ENCODE measurements around the gene HDAC4.

HDAC4 gene

GRCh38 chr2:239115616-239116015 is 285.2 kb downstream of the HDAC4 start:
- TF ChIP-seq, protein P1, sequence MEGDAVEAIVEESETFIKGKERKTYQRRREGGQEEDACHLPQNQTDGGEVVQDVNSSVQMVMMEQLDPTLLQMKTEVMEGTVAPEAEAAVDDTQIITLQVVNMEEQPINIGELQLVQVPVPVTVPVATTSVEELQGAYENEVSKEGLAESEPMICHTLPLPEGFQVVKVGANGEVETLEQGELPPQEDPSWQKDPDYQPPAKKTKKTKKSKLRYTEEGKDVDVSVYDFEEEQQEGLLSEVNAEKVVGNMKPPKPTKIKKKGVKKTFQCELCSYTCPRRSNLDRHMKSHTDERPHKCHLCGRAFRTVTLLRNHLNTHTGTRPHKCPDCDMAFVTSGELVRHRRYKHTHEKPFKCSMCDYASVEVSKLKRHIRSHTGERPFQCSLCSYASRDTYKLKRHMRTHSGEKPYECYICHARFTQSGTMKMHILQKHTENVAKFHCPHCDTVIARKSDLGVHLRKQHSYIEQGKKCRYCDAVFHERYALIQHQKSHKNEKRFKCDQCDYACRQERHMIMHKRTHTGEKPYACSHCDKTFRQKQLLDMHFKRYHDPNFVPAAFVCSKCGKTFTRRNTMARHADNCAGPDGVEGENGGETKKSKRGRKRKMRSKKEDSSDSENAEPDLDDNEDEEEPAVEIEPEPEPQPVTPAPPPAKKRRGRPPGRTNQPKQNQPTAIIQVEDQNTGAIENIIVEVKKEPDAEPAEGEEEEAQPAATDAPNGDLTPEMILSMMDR (IDR thresholded peaks at IDR 0.05; ENCODE audit: extremely low read depth, insufficient read depth, missing control alignments), result no peak
- in situ Hi-C loops (cut with MboI; ENCODE audit: low pct_unique_long_range_greater_than_20kb, low sequenced_read_pairs, unreplicated experiment), result no loop called here
- DNase-seq (ENCODE audit: low spot score), result no peak

DNA sequence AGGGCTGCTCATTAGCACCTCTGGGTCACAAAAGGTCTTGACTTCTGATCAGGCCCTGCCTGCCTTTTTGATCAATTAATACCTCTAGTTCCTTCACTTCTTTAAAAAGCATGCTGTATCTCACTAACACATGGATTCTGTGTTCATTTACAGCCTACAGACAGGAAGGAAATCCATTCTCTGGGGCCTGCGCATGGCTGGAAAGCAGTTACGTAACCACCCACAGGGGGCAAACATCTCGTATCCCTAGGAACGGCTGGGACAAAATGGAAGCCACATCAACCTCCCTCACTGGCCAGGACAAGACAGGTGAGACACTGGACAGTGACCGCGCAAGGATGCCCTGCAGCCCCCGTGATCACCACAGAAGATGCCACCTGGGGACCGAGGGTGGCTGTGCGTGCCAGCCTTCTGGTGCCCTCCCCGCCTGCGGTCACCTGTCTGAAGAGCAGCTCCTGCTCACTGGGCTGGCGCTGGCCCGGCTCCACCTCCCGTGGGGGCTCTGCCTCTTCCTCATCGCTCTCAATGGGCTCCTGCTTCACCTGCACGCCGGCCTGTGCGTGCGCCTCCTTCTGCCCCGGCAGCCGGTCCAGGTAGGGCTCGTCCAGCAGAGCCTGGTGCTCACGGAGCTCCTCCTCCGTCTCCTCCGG is 286.1 kb downstream of the HDAC4 start:
- in situ Hi-C loops (cut with MboI; ENCODE audit: low pct_unique_long_range_greater_than_20kb, low sequenced_read_pairs, unreplicated experiment), result no loop called here
- TF ChIP-seq, protein P1 (IDR thresholded peaks at IDR 0.05; ENCODE audit: extremely low read depth, insufficient read depth, missing control alignments), result no peak
- no peak for DNase-seq (ENCODE audit: low spot score)

- no peak for DNase-seq (ENCODE audit: low spot score)
- in situ Hi-C loops (cut with MboI; ENCODE audit: low pct_unique_long_range_greater_than_20kb, low sequenced_read_pairs, unreplicated experiment), result no loop called here
- TF ChIP-seq, protein P1 (IDR thresholded peaks at IDR 0.05; ENCODE audit: extremely low read depth, insufficient read depth, missing control alignments), result no peak
These were observed 286.7 kb downstream of the HDAC4 start for GRCh38 chr2:239114119-239114581.

GRCh38 chr2:239113615-239114014 is 287.2 kb downstream of the HDAC4 start:
- TF ChIP-seq, protein P1 (IDR thresholded peaks at IDR 0.05; ENCODE audit: extremely low read depth, insufficient read depth, missing control alignments), result no peak
- in situ Hi-C loops (cut with MboI; ENCODE audit: low pct_unique_long_range_greater_than_20kb, low sequenced_read_pairs, unreplicated experiment), result no loop called here
- no peak for DNase-seq (ENCODE audit: low spot score)

DNA sequence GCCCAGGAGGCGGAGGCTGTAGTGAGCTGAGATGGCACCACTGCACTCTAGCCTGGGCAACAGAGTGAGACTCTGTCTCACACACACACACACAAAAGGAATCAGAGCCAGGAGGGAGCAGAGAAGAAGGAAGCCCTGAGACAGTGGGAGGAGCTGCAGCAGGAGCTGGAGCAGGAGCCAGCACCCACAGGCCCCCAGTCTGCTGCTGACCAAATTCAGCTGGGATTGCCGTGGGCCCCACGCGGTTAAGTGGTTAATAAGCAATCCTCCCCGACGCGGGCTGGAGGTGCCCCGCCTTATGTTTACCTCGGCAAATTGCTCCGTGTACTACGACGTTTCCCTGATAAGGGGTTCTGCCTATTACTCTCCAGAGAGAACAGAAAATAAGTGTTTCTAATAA is 287.6 kb downstream of the HDAC4 start:
- no peak for DNase-seq (ENCODE audit: low spot score)
- in situ Hi-C loops (cut with MboI; ENCODE audit: low pct_unique_long_range_greater_than_20kb, low sequenced_read_pairs, unreplicated experiment), result no loop called here
- TF ChIP-seq, protein P1 (IDR thresholded peaks at IDR 0.05; ENCODE audit: extremely low read depth, insufficient read depth, missing control alignments), result no peak

- in situ Hi-C loops (cut with MboI; ENCODE audit: low pct_unique_long_range_greater_than_20kb, low sequenced_read_pairs, unreplicated experiment), result no loop called here
- TF ChIP-seq, protein P1 (IDR thresholded peaks at IDR 0.05; ENCODE audit: extremely low read depth, insufficient read depth, missing control alignments), result no peak
- no peak for DNase-seq (ENCODE audit: low spot score)
These were observed 288.6 kb downstream of the HDAC4 start for GRCh38 chr2:239112127-239112774.

All from GM13977 (cell line).